Gastrocnemius medialis (tissue), 4 donors: ENCODE data around the gene ADNP2.

Source experiments
- CTCF ChIP-seq, 5 experiments: fragments of 450-650 bp in 3 of 5; fragments of 200-600 bp in 2 of 5; sonication (generic) in 2 of 5; IDR thresholded peaks in 4 of 5; conservative IDR thresholded peaks in 1 of 5; 1 replicate in 4 of 5; 2 replicates in 1 of 5; pipeline ENCODE4 v1.5.1; 2016 to 2019; ENCODE audit warnings: antibody characterized with exemption in 5 of 5, mild to moderate bottlenecking in 3 of 5, moderate library complexity in 3 of 5
- POLR2A ChIP-seq, 2 donors: fragments of 450-650 bp; IDR thresholded peaks; one replicate each; pipeline ENCODE4 v1.6.1; 2017; ENCODE audit warnings: antibody characterized with exemption in 2 of 2, mild to moderate bottlenecking in 2 of 2, moderate library complexity in 2 of 2

- TF ChIP-seq POLR2A (IDR thresholded peaks at IDR 0.05) (no peak), CTCF (IDR thresholded peaks at IDR 0.05 in 4 of 5, conservative IDR thresholded peaks at IDR 0.05 in 1 of 5) (no peak)
Observed at GRCh38 chr18:80168346-80168745, 59.3 kb downstream of the ADNP2 start.
